ENCODE data around the gene AMN1. TPM values are rescaled to one million over a fixed set of nuclear protein-coding genes. Genes with fewer than 3 reads are reported as not detected.
"Not testable (repeated sequence)": the region's sequence is repeated elsewhere in the genome, so short reads cannot be mapped to it uniquely, and the experiment has no call there.

Gene AMN1
- total RNA-seq, 4 donors from 2014 or later, result 6.5 to 10.5 (median 9.4) TPM

DNA sequence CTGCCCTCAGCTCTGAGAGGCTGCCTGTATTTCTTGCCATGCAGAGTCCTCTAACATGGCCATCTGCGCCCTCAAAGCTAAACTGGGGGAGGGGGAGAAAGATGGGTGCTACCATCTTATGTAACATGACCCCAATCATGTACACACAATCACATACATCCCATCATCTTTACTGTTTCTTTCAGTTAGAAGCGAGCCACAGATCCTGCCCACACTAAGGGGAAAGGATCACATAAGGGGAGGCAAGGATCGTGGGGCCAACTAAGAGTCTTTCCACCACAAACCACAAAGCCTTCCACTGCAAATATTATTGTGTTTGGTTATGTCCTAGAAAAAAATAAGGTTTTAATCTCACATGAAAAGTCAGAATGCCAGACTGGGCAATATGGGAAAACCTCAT lies 11.8 kb upstream of the AMN1 start:
- TF ChIP-seq EP300 (IDR thresholded peaks at IDR 0.05) (no peak), POLR2A (IDR thresholded peaks at IDR 0.05) (no peak)
- TF ChIP-seq, protein P1, sequence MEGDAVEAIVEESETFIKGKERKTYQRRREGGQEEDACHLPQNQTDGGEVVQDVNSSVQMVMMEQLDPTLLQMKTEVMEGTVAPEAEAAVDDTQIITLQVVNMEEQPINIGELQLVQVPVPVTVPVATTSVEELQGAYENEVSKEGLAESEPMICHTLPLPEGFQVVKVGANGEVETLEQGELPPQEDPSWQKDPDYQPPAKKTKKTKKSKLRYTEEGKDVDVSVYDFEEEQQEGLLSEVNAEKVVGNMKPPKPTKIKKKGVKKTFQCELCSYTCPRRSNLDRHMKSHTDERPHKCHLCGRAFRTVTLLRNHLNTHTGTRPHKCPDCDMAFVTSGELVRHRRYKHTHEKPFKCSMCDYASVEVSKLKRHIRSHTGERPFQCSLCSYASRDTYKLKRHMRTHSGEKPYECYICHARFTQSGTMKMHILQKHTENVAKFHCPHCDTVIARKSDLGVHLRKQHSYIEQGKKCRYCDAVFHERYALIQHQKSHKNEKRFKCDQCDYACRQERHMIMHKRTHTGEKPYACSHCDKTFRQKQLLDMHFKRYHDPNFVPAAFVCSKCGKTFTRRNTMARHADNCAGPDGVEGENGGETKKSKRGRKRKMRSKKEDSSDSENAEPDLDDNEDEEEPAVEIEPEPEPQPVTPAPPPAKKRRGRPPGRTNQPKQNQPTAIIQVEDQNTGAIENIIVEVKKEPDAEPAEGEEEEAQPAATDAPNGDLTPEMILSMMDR (IDR thresholded peaks at IDR 0.05), result no peak

DNA sequence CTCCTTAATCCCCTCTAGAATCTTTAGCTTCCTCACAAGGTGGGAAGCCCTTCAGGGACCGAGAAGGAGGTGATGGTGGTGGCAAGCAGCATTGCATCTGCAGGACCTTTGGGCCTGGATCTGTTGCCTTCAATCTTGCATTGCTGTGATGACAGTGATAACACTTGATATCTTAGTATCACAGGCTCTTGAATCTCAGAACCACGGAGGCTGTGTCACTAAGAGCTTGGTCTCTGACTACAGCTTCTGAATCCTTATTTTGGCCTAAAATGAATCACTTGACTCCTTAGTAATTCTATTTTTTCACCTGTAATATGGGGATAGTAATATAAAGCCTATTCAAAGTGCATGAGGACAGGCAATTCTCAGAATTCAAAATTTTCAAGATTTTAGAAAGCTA lies 8.9 kb upstream of the AMN1 start:
- DNase-seq (ENCODE audit: low spot score in 2 of 2), result no peak
- Histone ChIP-seq H3K27me3 (no peaks in the 10 kb centered on the region), H3K9me3 (no peaks in the 10 kb centered on the region), H3K4me1 (peaks cover 0 to 1% (median 0%) of the 10 kb centered on the region in 4 donors), H3K4me3 (no peak overlapping the region), H3K36me3 (no peaks in the 10 kb centered on the region), H3K27ac (no peak overlapping the region)
- WGBS, 2 donors, result 79 to 88% methylated on average over 2 of the region's 2 CpGs
- TF ChIP-seq, protein P1 (IDR thresholded peaks at IDR 0.05), result no peak
- TF ChIP-seq EP300 (IDR thresholded peaks at IDR 0.05), result no peak
- TF ChIP-seq POLR2A (IDR thresholded peaks at IDR 0.05), result no peak

More for the DNA sequence above, 11.8 kb upstream of the AMN1 start:
- H3K27ac ChIP-seq, result no peak overlapping the region
- no peak for DNase-seq (ENCODE audit: low spot score in 2 of 2)
- WGBS, 2 donors, result 50 to 53% methylated on average over 3 of the region's 3 CpGs
- no peaks in the 10 kb centered on the region for H3K36me3 ChIP-seq
- H3K4me1 ChIP-seq, result peaks cover 0 to 2% (median 0%) of the 10 kb centered on the region in 4 donors
- no peak overlapping the region for H3K4me3 ChIP-seq
- H3K9me3 ChIP-seq, result no peaks in the 10 kb centered on the region
- no peaks in the 10 kb centered on the region for H3K27me3 ChIP-seq

DNA sequence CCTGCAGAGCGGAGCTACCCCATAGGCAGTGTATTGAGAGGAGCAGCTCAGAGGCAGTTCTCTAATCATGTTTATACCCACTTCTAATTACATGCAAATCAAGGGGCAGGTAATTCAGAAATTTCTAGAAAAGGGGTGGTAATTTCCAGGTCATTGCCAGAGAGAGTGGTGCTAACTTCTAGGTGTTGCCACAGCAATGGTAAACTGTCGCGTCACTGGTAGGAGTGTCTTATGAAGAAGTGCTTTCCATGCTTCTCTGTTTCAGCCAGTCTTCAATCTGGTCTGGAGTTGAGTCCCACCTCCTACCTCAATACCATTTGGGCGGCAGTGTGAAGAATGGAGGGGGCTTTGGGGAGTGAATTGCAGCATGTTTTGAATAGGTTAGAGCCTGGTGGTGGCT lies 8.5 kb upstream of the AMN1 start:
- WGBS, 2 donors, result 75 to 82% methylated on average over 4 of the region's 4 CpGs
- Histone ChIP-seq H3K9me3 (no peaks in the 10 kb centered on the region), H3K27me3 (no peaks in the 10 kb centered on the region), H3K4me3 (no peak overlapping the region), H3K36me3 (no peaks in the 10 kb centered on the region), H3K4me1 (peaks cover 0 to 4% (median 0%) of the 10 kb centered on the region in 4 donors), H3K27ac (no peak overlapping the region)
- no peak for DNase-seq (ENCODE audit: low spot score in 2 of 2)
- TF ChIP-seq, protein P1 (IDR thresholded peaks at IDR 0.05), result no peak
- no peak for TF ChIP-seq POLR2A (IDR thresholded peaks at IDR 0.05)
- TF ChIP-seq EP300 (IDR thresholded peaks at IDR 0.05), result no peak

DNA sequence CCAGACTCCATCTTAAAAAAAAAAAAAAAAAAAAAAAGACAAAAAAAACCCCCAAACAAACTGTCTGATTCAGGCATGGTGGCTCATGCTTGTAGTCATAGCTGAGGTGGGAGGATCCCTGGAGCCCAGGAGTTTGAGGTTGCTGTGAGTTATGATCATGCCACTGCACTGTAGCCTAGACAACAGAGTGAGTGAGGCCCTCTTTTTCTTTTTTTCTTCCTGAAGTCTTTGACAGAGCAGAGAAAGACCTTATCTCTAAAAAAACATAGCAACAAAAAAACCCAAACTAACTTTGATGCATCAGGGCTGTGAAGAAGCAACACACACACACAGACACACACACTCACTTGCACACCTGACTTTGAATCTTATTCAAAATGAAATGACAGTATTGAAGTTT lies 7.7 kb upstream of the AMN1 start:
- no peak for DNase-seq (ENCODE audit: low spot score in 2 of 2)
- H3K4me3 ChIP-seq, result no peak overlapping the region
- H3K27me3 ChIP-seq, result no peaks in the 10 kb centered on the region
- H3K27ac ChIP-seq, result no peak overlapping the region
- H3K4me1 ChIP-seq, result peaks cover 0 to 13% (median 4%) of the 10 kb centered on the region in 4 donors
- H3K36me3 ChIP-seq, result no peaks in the 10 kb centered on the region
- no peak for TF ChIP-seq EP300 (IDR thresholded peaks at IDR 0.05)
- TF ChIP-seq, protein P1 (IDR thresholded peaks at IDR 0.05), result no peak
- TF ChIP-seq POLR2A (IDR thresholded peaks at IDR 0.05), result no peak
- H3K9me3 ChIP-seq, result no peaks in the 10 kb centered on the region

DNA sequence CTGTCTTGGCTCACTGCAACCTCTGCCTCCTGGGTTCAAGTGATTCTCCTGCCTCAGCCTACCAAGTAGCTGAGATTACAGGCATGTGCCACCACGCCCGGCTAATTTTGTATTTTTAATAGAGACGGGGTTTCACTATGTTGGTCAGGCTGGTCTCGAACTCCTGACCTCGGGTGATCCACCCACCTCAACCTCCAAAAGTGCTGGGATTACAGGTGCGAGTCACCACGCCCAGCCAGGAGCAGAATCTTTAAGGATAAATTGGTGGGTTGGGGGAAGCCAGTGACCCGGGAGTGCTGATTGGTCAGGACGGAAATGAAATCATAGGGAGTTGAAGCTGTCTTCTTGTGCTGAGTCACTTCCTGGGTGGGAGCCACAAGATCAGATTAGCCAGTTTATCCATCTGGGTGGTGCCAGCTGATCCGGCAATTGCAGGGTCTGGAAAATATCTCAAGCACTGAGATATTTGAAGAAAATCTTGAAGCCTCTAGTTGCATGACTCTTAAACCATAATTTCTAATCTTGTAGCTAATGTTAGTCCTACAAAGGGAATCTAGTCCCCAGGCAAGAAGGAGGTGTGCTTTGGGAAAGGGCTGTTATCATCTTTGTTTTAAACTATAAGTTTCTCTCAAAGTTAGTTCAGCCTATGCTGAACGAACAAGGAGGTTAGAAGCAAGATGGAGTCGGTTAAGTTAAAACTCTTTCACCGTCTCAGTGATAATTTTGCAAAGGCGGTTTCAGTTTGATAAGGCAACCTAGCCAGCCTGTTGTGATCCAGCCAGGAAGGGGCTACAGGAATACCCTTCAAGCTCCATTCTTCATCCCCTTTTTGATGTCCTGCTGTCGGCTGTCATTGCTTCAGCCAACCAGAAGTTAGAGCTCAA lies 5.0 kb upstream of the AMN1 start:
- not testable (repeated sequence) for H3K36me3 ChIP-seq; H3K9me3 ChIP-seq; H3K27me3 ChIP-seq; H3K4me3 ChIP-seq; DNase-seq (ENCODE audit: low spot score in 2 of 2)
- Histone ChIP-seq H3K27ac (peak overlapping the region in 3 of 4 donors; percentile 8 to 80 (median 78)), H3K4me1 (peaks cover 0 to 24% (median 9%) of the 10 kb centered on the region in 4 donors)
- 83 to 87% methylated on average over 15 of the region's 15 CpGs for WGBS, 2 donors

Data from tibial nerve (tissue), 4 donors.